GM12892 (cell line): ENCODE results near the gene RELN.

Experiments
- POLR2A ChIP-seq: IDR thresholded peaks from 2 replicates; pipeline ENCODE4 v1.6.1; 2011; ENCODE audit warnings: low read depth, low read length, control low read depth
- TAF1 ChIP-seq: IDR thresholded peaks from 2 replicates; pipeline ENCODE4 v1.6.1; 2011; ENCODE audit warnings: low read depth, mild to moderate bottlenecking, control low read depth, low read length, borderline replicate concordance

GRCh38 chr7:103851357-103851756 is 138.1 kb downstream of the RELN start:
- no peak for TF ChIP-seq TAF1
- TF ChIP-seq POLR2A: no peak
